ENCODE results near the gene UBE4B. TPM values are rescaled to one million over a fixed set of nuclear protein-coding genes. Genes with fewer than 3 reads are reported as not detected.
"Not testable (repeated sequence)": the region's sequence is repeated elsewhere in the genome, so short reads cannot be mapped to it uniquely, and the experiment has no call there.

Gene UBE4B
- total RNA-seq, 1 donor from 2014 or later = 31.1 TPM

- Mint-ChIP-seq H3K27ac (no peak overlapping the region), H3K27me3 (no peaks in the 10 kb centered on the region), H3K4me3 (no peak overlapping the region), H3K36me3 (ENCODE audit: low read depth) (peaks cover 32% of the 10 kb centered on the region), H3K4me1 (no peaks in the 10 kb centered on the region), H3K9me3 (no peaks in the 10 kb centered on the region)
- DNase-seq = no peak
- intact Hi-C loops (cut with micrococcal nuclease) = no loop called here
Measured at GRCh38 chr1:10103193-10103592, 70.4 kb downstream of the UBE4B start.

- H3K27ac Mint-ChIP-seq = no peak overlapping the region
- H3K4me3 Mint-ChIP-seq = no peak overlapping the region
- peaks cover 30% of the 10 kb centered on the region for H3K36me3 Mint-ChIP-seq (ENCODE audit: low read depth)
- H3K27me3 Mint-ChIP-seq = no peaks in the 10 kb centered on the region
- no peak for DNase-seq
- intact Hi-C loops (cut with micrococcal nuclease) = no loop called here
- H3K9me3 Mint-ChIP-seq = no peaks in the 10 kb centered on the region
- no peaks in the 10 kb centered on the region for H3K4me1 Mint-ChIP-seq
Measured at GRCh38 chr1:10104834-10105233, 72.1 kb downstream of the UBE4B start.

GRCh38 chr1:10105484-10105883 is 72.7 kb downstream of the UBE4B start:
- intact Hi-C loops (cut with micrococcal nuclease) = no loop called here
- Mint-ChIP-seq H3K4me3 (no peak overlapping the region), H3K27ac (no peak overlapping the region), H3K27me3 (no peaks in the 10 kb centered on the region), H3K4me1 (no peaks in the 10 kb centered on the region), H3K9me3 (no peaks in the 10 kb centered on the region), H3K36me3 (ENCODE audit: low read depth) (peaks cover 32% of the 10 kb centered on the region)
- DNase-seq = no peak

GRCh38 chr1:10106241-10106640 is 73.5 kb downstream of the UBE4B start:
- H3K27ac Mint-ChIP-seq = no peak overlapping the region
- DNase-seq = no peak
- no peak overlapping the region for H3K4me3 Mint-ChIP-seq
- no peaks in the 10 kb centered on the region for H3K9me3 Mint-ChIP-seq
- H3K36me3 Mint-ChIP-seq (ENCODE audit: low read depth) = peaks cover 36% of the 10 kb centered on the region
- H3K27me3 Mint-ChIP-seq = no peaks in the 10 kb centered on the region
- H3K4me1 Mint-ChIP-seq = no peaks in the 10 kb centered on the region
- intact Hi-C loops (cut with micrococcal nuclease) = no loop called here

GRCh38 chr1:10106756-10107475 is 74.2 kb downstream of the UBE4B start:
- intact Hi-C loops (cut with micrococcal nuclease) = no loop called here
- DNase-seq = no peak
- Mint-ChIP-seq H3K27me3 (no peaks in the 10 kb centered on the region), H3K36me3 (ENCODE audit: low read depth) (peaks cover 36% of the 10 kb centered on the region), H3K27ac (no peak overlapping the region), H3K9me3 (no peaks in the 10 kb centered on the region), H3K4me3 (no peak overlapping the region), H3K4me1 (no peaks in the 10 kb centered on the region)

- H3K9me3 Mint-ChIP-seq; H3K27me3 Mint-ChIP-seq; H3K4me3 Mint-ChIP-seq; intact Hi-C loops (cut with micrococcal nuclease); H3K4me1 Mint-ChIP-seq; H3K27ac Mint-ChIP-seq; DNase-seq: not testable (repeated sequence)
- H3K36me3 Mint-ChIP-seq (ENCODE audit: low read depth) = peaks cover 36% of the 10 kb centered on the region
Measured at GRCh38 chr1:10107476-10107847, 74.7 kb downstream of the UBE4B start.

- intact Hi-C loops (cut with micrococcal nuclease) = no loop called here
- DNase-seq = no peak
- Mint-ChIP-seq H3K36me3 (ENCODE audit: low read depth) (peaks cover 31% of the 10 kb centered on the region), H3K27ac (no peak overlapping the region), H3K9me3 (no peaks in the 10 kb centered on the region), H3K4me3 (no peak overlapping the region), H3K4me1 (no peaks in the 10 kb centered on the region), H3K27me3 (no peaks in the 10 kb centered on the region)
Measured at GRCh38 chr1:10108134-10108663, 75.4 kb downstream of the UBE4B start.

- no peak for DNase-seq
- Mint-ChIP-seq H3K36me3 (ENCODE audit: low read depth) (peaks cover 29% of the 10 kb centered on the region), H3K4me1 (no peaks in the 10 kb centered on the region), H3K27ac (no peak overlapping the region), H3K9me3 (no peaks in the 10 kb centered on the region), H3K4me3 (no peak overlapping the region), H3K27me3 (no peaks in the 10 kb centered on the region)
- intact Hi-C loops (cut with micrococcal nuclease) = no loop called here
Measured at GRCh38 chr1:10108948-10109708, 76.4 kb downstream of the UBE4B start.

- peaks cover 16% of the 10 kb centered on the region for H3K36me3 Mint-ChIP-seq (ENCODE audit: low read depth)
- intact Hi-C loops (cut with micrococcal nuclease) = no loop called here
Measured at GRCh38 chr1:10113501-10113900, 80.7 kb downstream of the UBE4B start.

GRCh38 chr1:10114746-10115145 is 82.0 kb downstream of the UBE4B start:
- Mint-ChIP-seq H3K27ac (no peak overlapping the region), H3K4me3 (no peak overlapping the region), H3K36me3 (ENCODE audit: low read depth) (peaks cover 21% of the 10 kb centered on the region), H3K4me1 (no peaks in the 10 kb centered on the region), H3K9me3 (no peaks in the 10 kb centered on the region), H3K27me3 (no peaks in the 10 kb centered on the region)
- DNase-seq = no peak
- intact Hi-C loops (cut with micrococcal nuclease) = no loop called here

More at GRCh38 chr1:10113501-10113900, 80.7 kb downstream of the UBE4B start:
- Mint-ChIP-seq H3K4me3 (no peak overlapping the region), H3K27ac (no peak overlapping the region), H3K9me3 (no peaks in the 10 kb centered on the region), H3K27me3 (no peaks in the 10 kb centered on the region), H3K4me1 (no peaks in the 10 kb centered on the region)
- no peak for DNase-seq

GRCh38 chr1:10117132-10117531 is 84.4 kb downstream of the UBE4B start:
- Mint-ChIP-seq H3K9me3 (no peaks in the 10 kb centered on the region), H3K4me3 (no peak overlapping the region), H3K27me3 (no peaks in the 10 kb centered on the region), H3K4me1 (no peaks in the 10 kb centered on the region), H3K27ac (no peak overlapping the region), H3K36me3 (ENCODE audit: low read depth) (peaks cover 22% of the 10 kb centered on the region)
- no peak for DNase-seq
- intact Hi-C loops (cut with micrococcal nuclease) = no loop called here

- Mint-ChIP-seq H3K27ac (no peak overlapping the region), H3K27me3 (no peaks in the 10 kb centered on the region), H3K4me1 (no peaks in the 10 kb centered on the region), H3K4me3 (no peak overlapping the region), H3K9me3 (no peaks in the 10 kb centered on the region), H3K36me3 (ENCODE audit: low read depth) (peaks cover 25% of the 10 kb centered on the region)
- intact Hi-C loops (cut with micrococcal nuclease) = no loop called here
- DNase-seq = no peak
Measured at GRCh38 chr1:10117865-10118264, 85.1 kb downstream of the UBE4B start.

GRCh38 chr1:10121688-10122087 is 88.9 kb downstream of the UBE4B start:
- no peaks in the 10 kb centered on the region for H3K9me3 Mint-ChIP-seq
- peaks cover 25% of the 10 kb centered on the region for H3K36me3 Mint-ChIP-seq (ENCODE audit: low read depth)
- no peak for DNase-seq
- no peaks in the 10 kb centered on the region for H3K27me3 Mint-ChIP-seq
- intact Hi-C loops (cut with micrococcal nuclease) = no loop called here
- H3K27ac Mint-ChIP-seq = no peak overlapping the region
- no peak overlapping the region for H3K4me3 Mint-ChIP-seq
- H3K4me1 Mint-ChIP-seq = no peaks in the 10 kb centered on the region

- Mint-ChIP-seq H3K4me1 (no peaks in the 10 kb centered on the region), H3K27me3 (no peaks in the 10 kb centered on the region), H3K36me3 (ENCODE audit: low read depth) (peaks cover 21% of the 10 kb centered on the region), H3K9me3 (no peaks in the 10 kb centered on the region), H3K4me3 (no peak overlapping the region), H3K27ac (no peak overlapping the region)
- intact Hi-C loops (cut with micrococcal nuclease) = no loop called here
- DNase-seq = no peak
Measured at GRCh38 chr1:10122926-10123325, 90.2 kb downstream of the UBE4B start.

Data from activated CD4-positive, alpha-beta T cell treated with anti-CD3 and anti-CD28 coated beads, Interleukin-2, amount 10 ng/mL, durations not matched to agents 24 days and 14 days (primary cell).